Peyer's patch (tissue), 4 donors: ENCODE data around the gene MAPT. TPM values are rescaled to one million over a fixed set of nuclear protein-coding genes. Genes with fewer than 3 reads are reported as not detected.

Source experiments
- DNase-seq, 3 donors: peaks; one replicate each; pipeline ENCODE4 v3.0.0-alpha.2; 2017 to 2019
- H3K27ac ChIP-seq, 4 donors: fragments of 200-600 bp; sonication (generic); one replicate each; pipeline ENCODE4 v1.5.1; 2016 to 2019
- H3K27me3 ChIP-seq, 2 donors: fragments of 200-600 bp; sonication (generic); one replicate each; pipeline ENCODE4 v1.5.1; 2019
- H3K36me3 ChIP-seq, 3 donors: fragments of 200-600 bp; sonication (generic); one replicate each; pipeline ENCODE4 v1.5.1; 2016 to 2019
- H3K4me1 ChIP-seq, 4 donors: fragments of 200-600 bp; sonication (generic); one replicate each; pipeline ENCODE4 v1.5.1; 2016 to 2019
- H3K4me3 ChIP-seq, 4 donors: fragments of 200-600 bp; sonication (generic); 1 replicate in 3 of 4; 2 replicates in 1 of 4; pipeline ENCODE4 v1.5.1; 2016 to 2019; ENCODE audit warnings: mild to moderate bottlenecking in 1 of 4
- H3K9me3 ChIP-seq, 4 donors: fragments of 200-600 bp; sonication (generic); one replicate each; pipeline ENCODE4 v1.5.1; 2016 to 2019; ENCODE audit warnings: mild to moderate bottlenecking in 1 of 4
- POLR2A ChIP-seq, 2 donors: fragments of 450-650 bp; IDR thresholded peaks; one replicate each; pipeline ENCODE4 v1.5.1; 2017; ENCODE audit warnings: antibody characterized with exemption in 2 of 2, mild to moderate bottlenecking in 2 of 2, moderate library complexity in 2 of 2
- total RNA-seq, 4 donors: library from RNA; depleted of rRNA; stranded (reverse); fragments of >200 nt; gene quantifications; one replicate each; pipeline ENCODE4 v1.1.0, GENCODE V29; 2016
- TF ChIP-seq, protein P1 (sequence below), 6 experiments: fragments of 450-650 bp in 4 of 6; fragments of 200-600 bp in 2 of 6; sonication (generic) in 1 of 6; IDR thresholded peaks; one replicate each; pipeline ENCODE4 v1.5.1; 2017 to 2019; ENCODE audit warnings: antibody characterized with exemption in 6 of 6, mild to moderate bottlenecking in 3 of 6, moderate library complexity in 1 of 6

The MAPT gene
- total RNA-seq, 4 donors from 2014 or later, result 0.35 to 1.6 (median 0.94) TPM; not detected in 1

DNA sequence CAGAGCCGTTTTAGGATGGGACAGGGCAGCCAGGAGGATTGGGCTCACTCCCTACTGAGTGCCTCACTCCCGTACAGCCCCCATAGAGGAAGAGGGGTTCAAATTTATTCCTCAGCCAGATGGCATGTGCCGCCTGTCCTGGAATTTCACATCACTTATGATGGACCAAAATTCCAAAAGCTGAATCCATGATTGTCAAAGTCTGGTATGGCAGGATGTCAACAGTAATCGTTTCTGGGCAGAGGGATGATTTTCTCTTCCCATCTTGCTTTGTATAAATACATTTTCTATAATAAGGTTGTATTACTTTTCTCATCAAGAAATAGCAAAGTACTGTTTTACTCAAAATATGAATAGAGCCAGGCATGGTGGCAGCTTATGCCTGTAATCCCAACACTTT lies 66.0 kb downstream of the MAPT start:
- Histone ChIP-seq H3K4me1 (no peaks in the 10 kb centered on the region), H3K27me3 (no peaks in the 10 kb centered on the region), H3K9me3 (no peaks in the 10 kb centered on the region), H3K36me3 (no peaks in the 10 kb centered on the region), H3K4me3 (no peak overlapping the region), H3K27ac (no peak overlapping the region)
- DNase-seq, result no peak
- no peak for TF ChIP-seq POLR2A (IDR thresholded peaks at IDR 0.05)
- TF ChIP-seq, protein P1, sequence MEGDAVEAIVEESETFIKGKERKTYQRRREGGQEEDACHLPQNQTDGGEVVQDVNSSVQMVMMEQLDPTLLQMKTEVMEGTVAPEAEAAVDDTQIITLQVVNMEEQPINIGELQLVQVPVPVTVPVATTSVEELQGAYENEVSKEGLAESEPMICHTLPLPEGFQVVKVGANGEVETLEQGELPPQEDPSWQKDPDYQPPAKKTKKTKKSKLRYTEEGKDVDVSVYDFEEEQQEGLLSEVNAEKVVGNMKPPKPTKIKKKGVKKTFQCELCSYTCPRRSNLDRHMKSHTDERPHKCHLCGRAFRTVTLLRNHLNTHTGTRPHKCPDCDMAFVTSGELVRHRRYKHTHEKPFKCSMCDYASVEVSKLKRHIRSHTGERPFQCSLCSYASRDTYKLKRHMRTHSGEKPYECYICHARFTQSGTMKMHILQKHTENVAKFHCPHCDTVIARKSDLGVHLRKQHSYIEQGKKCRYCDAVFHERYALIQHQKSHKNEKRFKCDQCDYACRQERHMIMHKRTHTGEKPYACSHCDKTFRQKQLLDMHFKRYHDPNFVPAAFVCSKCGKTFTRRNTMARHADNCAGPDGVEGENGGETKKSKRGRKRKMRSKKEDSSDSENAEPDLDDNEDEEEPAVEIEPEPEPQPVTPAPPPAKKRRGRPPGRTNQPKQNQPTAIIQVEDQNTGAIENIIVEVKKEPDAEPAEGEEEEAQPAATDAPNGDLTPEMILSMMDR (IDR thresholded peaks at IDR 0.05), result no peak

DNA sequence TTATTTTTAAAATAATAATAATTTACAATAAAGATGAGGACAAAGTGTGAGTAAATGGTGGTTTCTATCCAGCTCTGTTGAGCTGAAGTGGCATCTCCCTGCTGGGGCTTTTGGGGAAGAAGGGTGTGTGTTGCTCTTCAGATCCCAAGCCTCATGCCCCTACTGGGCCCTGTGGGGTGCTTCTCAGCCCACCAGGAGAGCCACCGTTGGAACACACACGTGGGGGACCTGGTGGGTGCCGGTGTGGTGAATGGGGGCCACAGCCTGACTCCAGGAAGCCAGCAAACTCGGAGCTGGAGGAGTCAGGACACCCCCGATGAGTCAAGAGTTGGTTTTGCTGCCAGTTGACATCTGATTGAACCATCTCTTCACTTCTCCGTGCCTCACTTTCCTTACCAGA lies 66.9 kb downstream of the MAPT start:
- Histone ChIP-seq H3K9me3 (no peaks in the 10 kb centered on the region), H3K36me3 (no peaks in the 10 kb centered on the region), H3K4me3 (no peak overlapping the region), H3K4me1 (no peaks in the 10 kb centered on the region), H3K27ac (no peak overlapping the region), H3K27me3 (no peaks in the 10 kb centered on the region)
- TF ChIP-seq, protein P1 (IDR thresholded peaks at IDR 0.05), result no peak
- no peak for DNase-seq

DNA sequence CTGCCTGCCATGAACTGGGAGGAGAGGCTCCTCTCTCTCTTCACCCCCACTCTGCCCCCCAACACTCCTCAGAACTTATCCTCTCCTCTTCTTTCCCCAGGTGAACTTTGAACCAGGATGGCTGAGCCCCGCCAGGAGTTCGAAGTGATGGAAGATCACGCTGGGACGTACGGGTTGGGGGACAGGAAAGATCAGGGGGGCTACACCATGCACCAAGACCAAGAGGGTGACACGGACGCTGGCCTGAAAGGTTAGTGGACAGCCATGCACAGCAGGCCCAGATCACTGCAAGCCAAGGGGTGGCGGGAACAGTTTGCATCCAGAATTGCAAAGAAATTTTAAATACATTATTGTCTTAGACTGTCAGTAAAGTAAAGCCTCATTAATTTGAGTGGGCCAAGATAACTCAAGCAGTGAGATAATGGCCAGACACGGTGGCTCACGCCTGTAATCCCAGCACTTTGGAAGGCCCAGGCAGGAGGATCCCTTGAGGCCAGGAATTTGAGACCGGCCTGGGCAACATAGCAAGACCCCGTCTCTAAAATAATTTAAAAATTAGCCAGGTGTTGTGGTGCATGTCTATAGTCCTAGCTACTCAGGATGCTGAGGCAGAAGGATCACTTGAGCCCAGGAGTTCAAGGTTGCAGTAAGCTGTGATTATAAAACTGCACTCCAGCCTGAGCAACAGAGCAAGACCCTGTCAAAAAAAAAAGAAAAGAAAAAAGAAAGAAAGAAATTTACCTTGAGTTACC lies 68.0 kb downstream of the MAPT start:
- DNase-seq, result no peak
- Histone ChIP-seq H3K27ac (no peak overlapping the region), H3K4me3 (no peak overlapping the region), H3K4me1 (no peaks in the 10 kb centered on the region), H3K27me3 (no peaks in the 10 kb centered on the region), H3K9me3 (no peaks in the 10 kb centered on the region), H3K36me3 (no peaks in the 10 kb centered on the region)
- TF ChIP-seq POLR2A (IDR thresholded peaks at IDR 0.05), result no peak
- TF ChIP-seq, protein P1 (IDR thresholded peaks at IDR 0.05), result no peak

DNA sequence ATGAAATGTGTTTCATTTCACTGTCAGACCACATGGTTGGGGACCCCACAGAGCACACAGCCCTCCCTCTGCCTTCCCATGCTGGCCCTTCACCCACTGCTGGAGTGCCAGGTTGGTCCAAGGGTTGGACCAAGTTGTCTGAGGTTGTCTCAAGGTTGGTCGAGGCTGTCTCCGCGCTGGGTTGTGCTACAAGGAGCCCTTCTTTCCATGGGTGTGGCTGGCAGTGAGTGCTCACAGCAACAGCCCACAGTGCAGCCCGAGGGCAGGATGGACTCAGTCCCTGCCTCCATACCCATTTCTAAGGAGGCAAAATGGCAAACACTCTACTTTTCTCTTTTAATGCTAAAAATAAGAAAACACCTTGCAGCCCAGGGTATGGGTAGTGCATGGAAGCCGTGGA lies 68.9 kb downstream of the MAPT start:
- no peak overlapping the region for H3K4me3 ChIP-seq
- H3K27ac ChIP-seq, result no peak overlapping the region
- TF ChIP-seq POLR2A (IDR thresholded peaks at IDR 0.05), result no peak
- TF ChIP-seq, protein P1 (IDR thresholded peaks at IDR 0.05), result no peak
- H3K27me3 ChIP-seq, result no peaks in the 10 kb centered on the region
- H3K36me3 ChIP-seq, result no peaks in the 10 kb centered on the region
- H3K4me1 ChIP-seq, result no peaks in the 10 kb centered on the region
- H3K9me3 ChIP-seq, result no peaks in the 10 kb centered on the region
- no peak for DNase-seq

DNA sequence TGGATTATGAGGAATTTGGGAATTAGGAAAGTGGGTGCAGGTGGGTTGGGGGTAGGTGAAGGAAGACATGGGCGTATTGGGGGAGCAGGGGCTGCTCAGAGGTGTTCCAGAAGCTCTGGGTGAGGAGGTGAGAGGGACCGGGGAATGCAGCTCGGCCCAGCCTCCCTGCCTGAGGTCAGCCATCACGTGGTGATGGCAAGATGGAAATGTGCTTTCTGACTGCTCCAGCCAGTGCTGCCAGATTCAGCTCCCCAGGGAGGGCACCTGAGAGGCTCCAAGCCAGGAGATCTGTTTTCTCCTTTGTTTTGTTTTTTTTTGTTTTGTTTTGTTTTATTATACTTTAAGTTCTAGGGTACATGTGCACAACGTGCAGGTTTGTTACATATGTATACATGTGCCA lies 69.5 kb downstream of the MAPT start:
- TF ChIP-seq, protein P1 (IDR thresholded peaks at IDR 0.05), result no peak
- TF ChIP-seq POLR2A (IDR thresholded peaks at IDR 0.05), result no peak
- Histone ChIP-seq H3K27me3 (no peaks in the 10 kb centered on the region), H3K9me3 (no peaks in the 10 kb centered on the region), H3K36me3 (no peaks in the 10 kb centered on the region), H3K4me1 (no peaks in the 10 kb centered on the region), H3K4me3 (no peak overlapping the region), H3K27ac (no peak overlapping the region)
- no peak for DNase-seq
